H9 (cell line): ENCODE results near the gene ALDOA. TPM values are rescaled to one million over a fixed set of nuclear protein-coding genes. Genes with fewer than 3 reads are reported as not detected.

Experiments used
- DNase-seq: peaks from one replicate; pipeline ENCODE4 v3.0.0-alpha.2; 2017
- H2AFZ ChIP-seq: one replicate; pipeline ENCODE4 v1.6.1; 2013; ENCODE audit warnings: mild to moderate bottlenecking, low read length, control low read depth, moderate library complexity
- H2AK5ac ChIP-seq: 2 replicates; pipeline ENCODE4 v1.6.1; 2013; ENCODE audit warnings: low read length, control low read depth, mixed read lengths; ENCODE audit not compliant: insufficient read length
- H2BK120ac ChIP-seq: one replicate; pipeline ENCODE4 v1.6.1; 2013; ENCODE audit warnings: low read depth, mild to moderate bottlenecking, low read length, control low read depth, inconsistent platforms; ENCODE audit not compliant: poor library complexity, severe bottlenecking
- H2BK12ac ChIP-seq: 2 replicates; pipeline ENCODE4 v1.6.1; 2013; ENCODE audit warnings: low read length, control low read depth, mixed read lengths, low read depth; ENCODE audit not compliant: insufficient read length
- H2BK15ac ChIP-seq: 2 replicates; pipeline ENCODE4 v1.6.1; 2013; ENCODE audit warnings: low read depth, low read length, control low read depth
- H2BK20ac ChIP-seq: one replicate; pipeline ENCODE4 v1.6.1; 2013; ENCODE audit warnings: low read depth, mild to moderate bottlenecking, low read length, control low read depth, inconsistent platforms; ENCODE audit not compliant: poor library complexity, severe bottlenecking
- H2BK5ac ChIP-seq: 2 replicates; pipeline ENCODE4 v1.6.1; 2013; ENCODE audit warnings: low read length, control low read depth, mixed read lengths; ENCODE audit not compliant: insufficient read length
- H3K14ac ChIP-seq: 2 replicates; pipeline ENCODE4 v1.6.1; 2013; ENCODE audit warnings: low read length, control low read depth; ENCODE audit not compliant: insufficient read depth
- H3K18ac ChIP-seq: 2 replicates; pipeline ENCODE4 v1.6.1; 2013; ENCODE audit warnings: low read depth, mild to moderate bottlenecking, mixed read lengths, low read length, control low read depth; ENCODE audit not compliant: insufficient read length
- H3K23ac ChIP-seq: 2 replicates; pipeline ENCODE4 v1.6.1; 2013; ENCODE audit warnings: low read length, control low read depth, mixed read lengths, low read depth; ENCODE audit not compliant: insufficient read length
- H3K23me2 ChIP-seq: 2 replicates; pipeline ENCODE4 v1.6.1; 2013; ENCODE audit warnings: low read depth, mild to moderate bottlenecking, mixed read lengths, low read length, control low read depth; ENCODE audit not compliant: insufficient read length, poor library complexity, severe bottlenecking
- H3K27ac ChIP-seq: 2 replicates; pipeline ENCODE4 v1.5.1; 2013; ENCODE audit warnings: low read length, control low read depth, mixed read lengths, low read depth; ENCODE audit not compliant: insufficient read length
- H3K27me3 ChIP-seq: 2 replicates; pipeline ENCODE4 v1.6.1; 2013; ENCODE audit warnings: low read length, control low read depth, inconsistent platforms; ENCODE audit not compliant: insufficient read depth
- H3K4ac ChIP-seq: 2 replicates; pipeline ENCODE4 v1.6.1; 2013; ENCODE audit warnings: low read depth, mild to moderate bottlenecking, control low read depth, inconsistent platforms, low read length, moderate library complexity
- H3K4me1 ChIP-seq: 2 replicates; pipeline ENCODE4 v1.6.1; 2013; ENCODE audit warnings: low read length, control low read depth, inconsistent platforms; ENCODE audit not compliant: insufficient read depth
- H3K4me2 ChIP-seq: 2 replicates; pipeline ENCODE4 v1.6.1; 2013; ENCODE audit warnings: low read length, control low read depth, mixed read lengths; ENCODE audit not compliant: insufficient read length, insufficient read depth
- H3K56ac ChIP-seq: 2 replicates; pipeline ENCODE4 v1.6.1; 2013; ENCODE audit warnings: low read depth, mild to moderate bottlenecking, mixed read lengths, low read length, control low read depth; ENCODE audit not compliant: insufficient read length
- H3K79me1 ChIP-seq: 2 replicates; pipeline ENCODE4 v1.6.1; 2013; ENCODE audit warnings: low read depth, mild to moderate bottlenecking, moderate library complexity, low read length, control low read depth, inconsistent platforms; ENCODE audit not compliant: insufficient read depth, poor library complexity, severe bottlenecking
- H3K79me2 ChIP-seq: 2 replicates; pipeline ENCODE4 v1.6.1; 2013; ENCODE audit warnings: low read length, control low read depth, inconsistent platforms; ENCODE audit not compliant: insufficient read depth
- H3K9ac ChIP-seq: 2 replicates; pipeline ENCODE4 v1.6.1; 2013; ENCODE audit warnings: low read length, control low read depth, mixed read lengths; ENCODE audit not compliant: insufficient read length; ENCODE audit errors: extremely low read depth
- H3K9me3 ChIP-seq: one replicate; pipeline ENCODE4 v1.6.1; 2013; ENCODE audit warnings: low read depth, low read length, inconsistent platforms; ENCODE audit not compliant: control insufficient read depth
- H3T11ph ChIP-seq: one replicate; pipeline ENCODE4 v1.6.1; 2013; ENCODE audit warnings: mild to moderate bottlenecking, low read length, control low read depth, inconsistent platforms
- H4K20me1 ChIP-seq: one replicate; pipeline ENCODE4 v1.6.1; 2013; ENCODE audit not compliant: control insufficient read depth, insufficient read length, insufficient read depth
- H4K5ac ChIP-seq: 2 replicates; pipeline ENCODE4 v1.6.1; 2013; ENCODE audit warnings: low read depth, mild to moderate bottlenecking, mixed read lengths, low read length, control low read depth; ENCODE audit not compliant: insufficient read length
- H4K8ac ChIP-seq: replicated peaks from 2 replicates; pipeline ENCODE4 v1.6.1; 2013; ENCODE audit warnings: low read length, control low read depth, mixed read lengths, low read depth; ENCODE audit not compliant: insufficient read length
- H4K91ac ChIP-seq: 2 replicates; pipeline ENCODE4 v1.6.1; 2013; ENCODE audit warnings: low read depth, mild to moderate bottlenecking, moderate library complexity, mixed read lengths, low read length, control low read depth; ENCODE audit not compliant: insufficient read length
- H3K27ac Mint-ChIP-seq, 3 experiments: 2 replicates in 2 of 3; 3 replicates in 1 of 3; pipeline ENCODE4 v1.8.0; 2020 to 2021; ENCODE audit warnings: mixed read lengths in 3 of 3, mild to moderate bottlenecking in 1 of 3, moderate library complexity in 1 of 3
- H3K27me3 Mint-ChIP-seq: 2 replicates; pipeline ENCODE4 v1.8.0; 2021; ENCODE audit warnings: low read depth, mild to moderate bottlenecking, moderate library complexity, mixed read lengths
- H3K36me3 Mint-ChIP-seq, 3 experiments: 2 replicates in 2 of 3; 3 replicates in 1 of 3; pipeline ENCODE4 v1.8.0; 2020 to 2021; ENCODE audit warnings: low read depth in 3 of 3, mixed read lengths in 3 of 3; ENCODE audit not compliant: insufficient read depth in 1 of 3
- H3K4me1 Mint-ChIP-seq, 2 experiments: 2 replicates each; pipeline ENCODE4 v1.8.0; 2020; ENCODE audit warnings: mixed read lengths in 2 of 2
- H3K4me3 Mint-ChIP-seq, 2 experiments: 2 replicates in 1 of 2; 3 replicates in 1 of 2; pipeline ENCODE4 v1.8.0; 2020 to 2021; ENCODE audit warnings: mild to moderate bottlenecking in 2 of 2, mixed read lengths in 2 of 2, moderate library complexity in 1 of 2
- H3K9me3 Mint-ChIP-seq, 2 experiments: 2 replicates in 1 of 2; 3 replicates in 1 of 2; pipeline ENCODE4 v1.8.0; 2020; ENCODE audit warnings: mild to moderate bottlenecking in 2 of 2, mixed read lengths in 2 of 2, moderate library complexity in 1 of 2
- WGBS: extraction: QIAGEN DNeasy Blood & Tissue Kit; methylation state at CpG from one replicate; pipeline ENCODE4 v1.1.7; 2013; ENCODE audit warnings: missing lambda C conversion rate, low lambda C conversion rate, mixed read lengths; ENCODE audit not compliant: insufficient read length; ENCODE audit errors: extremely low coverage; 5-methylcytosine and 5-hydroxymethylcytosine counted together
- total RNA-seq: library from RNA; stranded (reverse); gene quantifications from 2 replicates; pipeline ENCODE4 v1.2.1, GENCODE V29; 2021
- TF ChIP-seq, protein P1 (sequence below): fragments of 200-600 bp; sonication (generic); conservative IDR thresholded peaks from 3 replicates; pipeline ENCODE4 v1.8.0; 2021; ENCODE audit warnings: antibody characterized with exemption, mild to moderate bottlenecking

Gene ALDOA
- total RNA-seq, 1 experiment from 2014 or later, result 1,356 TPM

GRCh38 chr16:30090610-30091331, 25.2 kb downstream of the ALDOA start:
- H3K14ac ChIP-seq, result no peak overlapping the region
- no peak overlapping the region for H2BK5ac ChIP-seq
- H3K4me3 Mint-ChIP-seq, result peak overlapping the region; percentile 42 to 69; a peak in 4 of 5 replicates
- no peak overlapping the region for H2BK20ac ChIP-seq
- no peak overlapping the region for H2BK15ac ChIP-seq
- no peak overlapping the region for H2AK5ac ChIP-seq
- peak overlapping the region; percentile 78 for H3K4me2 ChIP-seq
- no peak overlapping the region for H4K8ac ChIP-seq
- H3K36me3 Mint-ChIP-seq, result peaks cover 8 to 27% (median 21%) of the 10 kb centered on the region in 3 experiments; a peak in 6 of 7 replicates
- no peaks in the 10 kb centered on the region for H3K4me1 ChIP-seq
- peaks cover 18 to 22% of the 10 kb centered on the region in 2 experiments for H3K4me1 Mint-ChIP-seq
- no peak overlapping the region for H4K91ac ChIP-seq
- no peak overlapping the region for H3T11ph ChIP-seq
- H3K18ac ChIP-seq, result no peak overlapping the region
- H3K27ac ChIP-seq, result no peak overlapping the region
- peaks cover 4% of the 10 kb centered on the region; the same call in 1 of the 2 replicates for H3K27me3 Mint-ChIP-seq
- no peak overlapping the region for H3K4ac ChIP-seq
- no peak overlapping the region for H3K9ac ChIP-seq
- peaks cover 13% of the 10 kb centered on the region for H3K23me2 ChIP-seq
- no peaks in the 10 kb centered on the region for H3K27me3 ChIP-seq
- TF ChIP-seq, protein P1, sequence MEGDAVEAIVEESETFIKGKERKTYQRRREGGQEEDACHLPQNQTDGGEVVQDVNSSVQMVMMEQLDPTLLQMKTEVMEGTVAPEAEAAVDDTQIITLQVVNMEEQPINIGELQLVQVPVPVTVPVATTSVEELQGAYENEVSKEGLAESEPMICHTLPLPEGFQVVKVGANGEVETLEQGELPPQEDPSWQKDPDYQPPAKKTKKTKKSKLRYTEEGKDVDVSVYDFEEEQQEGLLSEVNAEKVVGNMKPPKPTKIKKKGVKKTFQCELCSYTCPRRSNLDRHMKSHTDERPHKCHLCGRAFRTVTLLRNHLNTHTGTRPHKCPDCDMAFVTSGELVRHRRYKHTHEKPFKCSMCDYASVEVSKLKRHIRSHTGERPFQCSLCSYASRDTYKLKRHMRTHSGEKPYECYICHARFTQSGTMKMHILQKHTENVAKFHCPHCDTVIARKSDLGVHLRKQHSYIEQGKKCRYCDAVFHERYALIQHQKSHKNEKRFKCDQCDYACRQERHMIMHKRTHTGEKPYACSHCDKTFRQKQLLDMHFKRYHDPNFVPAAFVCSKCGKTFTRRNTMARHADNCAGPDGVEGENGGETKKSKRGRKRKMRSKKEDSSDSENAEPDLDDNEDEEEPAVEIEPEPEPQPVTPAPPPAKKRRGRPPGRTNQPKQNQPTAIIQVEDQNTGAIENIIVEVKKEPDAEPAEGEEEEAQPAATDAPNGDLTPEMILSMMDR, result no peak
- H3K27ac Mint-ChIP-seq, result peak overlapping the region in 1 of 3 experiments; percentile 90; a peak in 1 of 7 replicates
- H3K23ac ChIP-seq, result no peak overlapping the region
- DNase-seq, result no peak
- H3K56ac ChIP-seq, result no peak overlapping the region
- no peak overlapping the region for H2BK12ac ChIP-seq
- H4K5ac ChIP-seq, result no peak overlapping the region
- no peaks in the 10 kb centered on the region for H3K79me1 ChIP-seq
- no peaks in the 10 kb centered on the region for H4K20me1 ChIP-seq
- H3K9me3 Mint-ChIP-seq, result no peaks in the 10 kb centered on the region; a peak in 1 of 5 replicates
- no peaks in the 10 kb centered on the region for H3K9me3 ChIP-seq
- no peak overlapping the region for H2AFZ ChIP-seq
- WGBS, result no CpG with 5 or more reads among the region's 26 CpGs
- H2BK120ac ChIP-seq, result no peak overlapping the region
- H3K79me2 ChIP-seq, result no peaks in the 10 kb centered on the region
